Duodenal mucosa (tissue), 2 donors: Measurements from ENCODE around the gene XXYLT1.

Experiments used
- H3K27ac ChIP-seq: one replicate; pipeline ENCODE4 v1.7.0; 2013; ENCODE audit warnings: low read depth, low read length
- H3K27me3 ChIP-seq, 2 donors: one replicate each; pipeline ENCODE4 v1.7.0; 2013; ENCODE audit warnings: low read length in 2 of 2, control low read depth in 1 of 2; ENCODE audit not compliant: insufficient read depth in 2 of 2, control insufficient read depth in 1 of 2
- H3K36me3 ChIP-seq, 2 donors: one replicate each; pipeline ENCODE4 v1.7.0; 2013; ENCODE audit warnings: low read length in 2 of 2, control low read depth in 1 of 2; ENCODE audit not compliant: insufficient read depth in 2 of 2, control insufficient read depth in 1 of 2
- H3K4me1 ChIP-seq, 2 donors: one replicate each; pipeline ENCODE4 v1.7.0; 2013; ENCODE audit warnings: low read length in 2 of 2, control low read depth in 1 of 2; ENCODE audit not compliant: insufficient read depth in 2 of 2, control insufficient read depth in 1 of 2
- H3K4me3 ChIP-seq, 2 donors: one replicate each; pipeline ENCODE4 v1.7.0; 2013; ENCODE audit warnings: low read length in 2 of 2, low read depth in 1 of 2
- H3K9ac ChIP-seq, 2 donors: one replicate each; pipeline ENCODE4 v1.7.0; 2013; ENCODE audit warnings: low read length in 2 of 2, low read depth in 1 of 2
- H3K9me3 ChIP-seq, 2 donors: one replicate each; pipeline ENCODE4 v1.7.0; 2013; ENCODE audit warnings: low read length in 2 of 2, control low read depth in 1 of 2; ENCODE audit not compliant: control insufficient read depth in 1 of 2

Gene XXYLT1

GRCh38 chr3:195143221-195143620 lies 127.7 kb downstream of the XXYLT1 start:
- no peaks in the 10 kb centered on the region for H3K27me3 ChIP-seq
- peaks cover 3 to 8% of the 10 kb centered on the region in 2 donors for H3K9me3 ChIP-seq
- H3K27ac ChIP-seq = no peak overlapping the region
- peaks cover 5 to 13% of the 10 kb centered on the region in 2 donors for H3K4me1 ChIP-seq
- H3K9ac ChIP-seq = no peak overlapping the region
- H3K36me3 ChIP-seq = no peaks in the 10 kb centered on the region
- no peak overlapping the region for H3K4me3 ChIP-seq

- H3K36me3 ChIP-seq = no peaks in the 10 kb centered on the region
- no peak overlapping the region for H3K27ac ChIP-seq
- peaks cover 3 to 8% of the 10 kb centered on the region in 2 donors for H3K9me3 ChIP-seq
- H3K9ac ChIP-seq = no peak overlapping the region
- no peak overlapping the region for H3K4me3 ChIP-seq
- peaks cover 1 to 7% of the 10 kb centered on the region in 2 donors for H3K4me1 ChIP-seq
- H3K27me3 ChIP-seq = no peaks in the 10 kb centered on the region
These were observed 128.4 kb downstream of the XXYLT1 start for GRCh38 chr3:195142519-195142918.

GRCh38 chr3:195140816-195141793 lies 129.9 kb downstream of the XXYLT1 start:
- H3K27ac ChIP-seq = no peak overlapping the region
- peaks cover 3 to 8% of the 10 kb centered on the region in 2 donors for H3K9me3 ChIP-seq
- no peak overlapping the region for H3K9ac ChIP-seq
- no peak overlapping the region for H3K4me3 ChIP-seq
- no peaks in the 10 kb centered on the region for H3K36me3 ChIP-seq
- no peaks in the 10 kb centered on the region for H3K27me3 ChIP-seq
- H3K4me1 ChIP-seq = peaks cover 0 to 1% of the 10 kb centered on the region in 2 donors

GRCh38 chr3:195140410-195140809 lies 130.5 kb downstream of the XXYLT1 start:
- Histone ChIP-seq H3K9me3 (peaks cover 3 to 8% of the 10 kb centered on the region in 2 donors), H3K27me3 (no peaks in the 10 kb centered on the region), H3K4me1 (no peaks in the 10 kb centered on the region), H3K36me3 (no peaks in the 10 kb centered on the region), H3K27ac (no peak overlapping the region), H3K9ac (no peak overlapping the region), H3K4me3 (no peak overlapping the region)

GRCh38 chr3:195139876-195140240 lies 131.1 kb downstream of the XXYLT1 start:
- no peaks in the 10 kb centered on the region for H3K36me3 ChIP-seq
- H3K4me3 ChIP-seq = no peak overlapping the region
- H3K27me3 ChIP-seq = no peaks in the 10 kb centered on the region
- no peak overlapping the region for H3K27ac ChIP-seq
- H3K9me3 ChIP-seq = peaks cover 3 to 8% of the 10 kb centered on the region in 2 donors
- no peaks in the 10 kb centered on the region for H3K4me1 ChIP-seq
- no peak overlapping the region for H3K9ac ChIP-seq

- Histone ChIP-seq H3K4me1 (no peaks in the 10 kb centered on the region), H3K36me3 (no peaks in the 10 kb centered on the region), H3K9ac (no peak overlapping the region), H3K27me3 (no peaks in the 10 kb centered on the region), H3K4me3 (no peak overlapping the region), H3K9me3 (peaks cover 3 to 8% of the 10 kb centered on the region in 2 donors), H3K27ac (no peak overlapping the region)
These were observed 131.7 kb downstream of the XXYLT1 start for GRCh38 chr3:195139091-195139875.

- no peaks in the 10 kb centered on the region for H3K27me3 ChIP-seq
- no peaks in the 10 kb centered on the region for H3K36me3 ChIP-seq
- no peak overlapping the region for H3K4me3 ChIP-seq
- no peak overlapping the region for H3K9ac ChIP-seq
- no peak overlapping the region for H3K27ac ChIP-seq
- peaks cover 3 to 8% of the 10 kb centered on the region in 2 donors for H3K9me3 ChIP-seq
- no peaks in the 10 kb centered on the region for H3K4me1 ChIP-seq
These were observed 133.0 kb downstream of the XXYLT1 start for GRCh38 chr3:195137638-195138588.

- H3K36me3 ChIP-seq = no peaks in the 10 kb centered on the region
- H3K9me3 ChIP-seq = peaks cover 3 to 4% of the 10 kb centered on the region in 2 donors
- no peak overlapping the region for H3K4me3 ChIP-seq
These were observed 135.0 kb downstream of the XXYLT1 start for GRCh38 chr3:195135917-195136316.

GRCh38 chr3:195134431-195134830 lies 136.5 kb downstream of the XXYLT1 start:
- no peaks in the 10 kb centered on the region for H3K36me3 ChIP-seq
- no peak overlapping the region for H3K9ac ChIP-seq
- no peaks in the 10 kb centered on the region for H3K4me1 ChIP-seq
- no peaks in the 10 kb centered on the region for H3K27me3 ChIP-seq
- no peak overlapping the region for H3K4me3 ChIP-seq
- no peak overlapping the region for H3K27ac ChIP-seq
- H3K9me3 ChIP-seq = no peaks in the 10 kb centered on the region

More at GRCh38 chr3:195135917-195136316, 135.0 kb downstream of the XXYLT1 start:
- Histone ChIP-seq H3K27me3 (no peaks in the 10 kb centered on the region), H3K9ac (no peak overlapping the region), H3K4me1 (no peaks in the 10 kb centered on the region), H3K27ac (no peak overlapping the region)
